ENCODE measurements around the gene TEP1. TPM values are rescaled to one million over a fixed set of nuclear protein-coding genes. Genes with fewer than 3 reads are reported as not detected.

Gene TEP1
- total RNA-seq, 1 donor from 2014 or later: 24.6 TPM

GRCh38 chr14:20386276-20386855 is 26.9 kb downstream of the TEP1 start:
- Histone ChIP-seq H3K4me1 (no peaks in the 10 kb centered on the region), H3K9me3 (no peaks in the 10 kb centered on the region), H3K36me3 (peaks cover 0 to 95% of the 10 kb centered on the region in 2 donors), H3K27me3 (no peaks in the 10 kb centered on the region), H3K27ac (no peak overlapping the region), H3K4me3 (no peak overlapping the region)
- no peak for TF ChIP-seq POLR2A (IDR thresholded peaks at IDR 0.05)
- no peak for TF ChIP-seq CTCF (IDR thresholded peaks at IDR 0.05)
- no peak for TF ChIP-seq POLR2AphosphoS5 (IDR thresholded peaks at IDR 0.05; ENCODE audit: insufficient read depth in 1 of 2, low read depth in 1 of 2)
- intact Hi-C loops (cut with DNase I): no loop called here
- no peak for DNase-seq (ENCODE audit: extremely low spot score in 2 of 2)

GRCh38 chr14:20384886-20385285 is 28.4 kb downstream of the TEP1 start:
- Histone ChIP-seq H3K4me1 (no peaks in the 10 kb centered on the region), H3K27me3 (no peaks in the 10 kb centered on the region), H3K27ac (no peak overlapping the region), H3K9me3 (no peaks in the 10 kb centered on the region), H3K4me3 (no peak overlapping the region), H3K36me3 (peaks cover 0 to 95% of the 10 kb centered on the region in 2 donors)
- DNase-seq (ENCODE audit: extremely low spot score in 2 of 2): no peak
- intact Hi-C loops (cut with DNase I): no loop called here
- no peak for TF ChIP-seq CTCF (IDR thresholded peaks at IDR 0.05)
- TF ChIP-seq POLR2AphosphoS5 (IDR thresholded peaks at IDR 0.05; ENCODE audit: insufficient read depth in 1 of 2, low read depth in 1 of 2): no peak
- no peak for TF ChIP-seq POLR2A (IDR thresholded peaks at IDR 0.05)

- Histone ChIP-seq H3K4me1 (no peaks in the 10 kb centered on the region), H3K4me3 (no peak overlapping the region), H3K36me3 (peaks cover 0 to 95% of the 10 kb centered on the region in 2 donors), H3K27me3 (no peaks in the 10 kb centered on the region), H3K27ac (no peak overlapping the region), H3K9me3 (no peaks in the 10 kb centered on the region)
- intact Hi-C loops (cut with DNase I): no loop called here
- DNase-seq (ENCODE audit: extremely low spot score in 2 of 2): no peak
- TF ChIP-seq POLR2A (IDR thresholded peaks at IDR 0.05) (no peak), CTCF (IDR thresholded peaks at IDR 0.05) (no peak), POLR2AphosphoS5 (IDR thresholded peaks at IDR 0.05; ENCODE audit: insufficient read depth in 1 of 2, low read depth in 1 of 2) (no peak)
These were observed 29.0 kb downstream of the TEP1 start for GRCh38 chr14:20384321-20384720.

GRCh38 chr14:20383636-20384035 is 29.7 kb downstream of the TEP1 start:
- DNase-seq (ENCODE audit: extremely low spot score in 2 of 2): no peak
- intact Hi-C loops (cut with DNase I): no loop called here
- Histone ChIP-seq H3K27me3 (no peaks in the 10 kb centered on the region), H3K9me3 (no peaks in the 10 kb centered on the region), H3K36me3 (peaks cover 0 to 95% of the 10 kb centered on the region in 2 donors), H3K4me1 (no peaks in the 10 kb centered on the region), H3K27ac (no peak overlapping the region), H3K4me3 (no peak overlapping the region)
- TF ChIP-seq CTCF (IDR thresholded peaks at IDR 0.05) (no peak), POLR2A (IDR thresholded peaks at IDR 0.05) (no peak), POLR2AphosphoS5 (IDR thresholded peaks at IDR 0.05; ENCODE audit: insufficient read depth in 1 of 2, low read depth in 1 of 2) (no peak)

GRCh38 chr14:20383032-20383431 is 30.3 kb downstream of the TEP1 start:
- Histone ChIP-seq H3K27ac (no peak overlapping the region), H3K36me3 (peaks cover 2 to 95% of the 10 kb centered on the region in 2 donors), H3K4me1 (no peaks in the 10 kb centered on the region), H3K4me3 (no peak overlapping the region), H3K9me3 (no peaks in the 10 kb centered on the region), H3K27me3 (no peaks in the 10 kb centered on the region)
- TF ChIP-seq CTCF (IDR thresholded peaks at IDR 0.05) (no peak), POLR2AphosphoS5 (IDR thresholded peaks at IDR 0.05; ENCODE audit: insufficient read depth in 1 of 2, low read depth in 1 of 2) (no peak), POLR2A (IDR thresholded peaks at IDR 0.05) (no peak)
- intact Hi-C loops (cut with DNase I): no loop called here
- DNase-seq (ENCODE audit: extremely low spot score in 2 of 2): no peak

Data from vagina (tissue), 2 donors.